Gastroesophageal sphincter (tissue), 4 donors: ENCODE results near the gene BLZF1. TPM values are rescaled to one million over a fixed set of nuclear protein-coding genes. Genes with fewer than 3 reads are reported as not detected.

Experiments
- ATAC-seq: fragments of 150-250 bp; one replicate; pipeline ENCODE4 v1.9.1; 2016; ENCODE audit warnings: mild to moderate bottlenecking, moderate library complexity
- H3K27ac ChIP-seq, 4 donors: fragments of 200-600 bp; sonication (generic) in 3 of 4; 1 replicate in 3 of 4; 2 replicates in 1 of 4; pipeline ENCODE4 v1.5.1; 2016 to 2019
- H3K27me3 ChIP-seq: fragments of 200-600 bp; sonication (generic); one replicate; pipeline ENCODE4 v1.5.1; 2019
- H3K36me3 ChIP-seq, 2 donors: fragments of 200-600 bp; sonication (generic); one replicate each; pipeline ENCODE4 v1.5.1; 2019; ENCODE audit warnings: control low read depth in 1 of 2
- H3K4me1 ChIP-seq, 3 donors: fragments of 200-600 bp; sonication (generic); 1 replicate in 2 of 3; 2 replicates in 1 of 3; pipeline ENCODE4 v1.5.1; 2016 to 2019; ENCODE audit warnings: control low read depth in 2 of 3
- H3K4me3 ChIP-seq, 2 donors: fragments of 200-600 bp; sonication (generic); one replicate each; pipeline ENCODE4 v1.5.1; 2019; ENCODE audit warnings: mild to moderate bottlenecking in 1 of 2, moderate library complexity in 1 of 2
- H3K9me3 ChIP-seq, 3 donors: fragments of 200-600 bp; sonication (generic); one replicate each; pipeline ENCODE4 v1.5.1; 2017 to 2019; ENCODE audit warnings: control low read depth in 2 of 3
- EP300 ChIP-seq: sonication (generic); formaldehyde crosslinking; IDR thresholded peaks from one replicate; pipeline ENCODE4 v1.6.1; 2017; ENCODE audit warnings: antibody characterized with exemption, mild to moderate bottlenecking
- POLR2A ChIP-seq, 2 donors: fragments of 450-650 bp; IDR thresholded peaks; one replicate each; pipeline ENCODE4 v1.6.1; 2017; ENCODE audit warnings: antibody characterized with exemption in 2 of 2, mild to moderate bottlenecking in 2 of 2, moderate library complexity in 1 of 2
- POLR2AphosphoS5 ChIP-seq: sonication (generic); formaldehyde crosslinking; IDR thresholded peaks from one replicate; pipeline ENCODE4 v1.6.1; 2017; ENCODE audit warnings: antibody characterized with exemption
- WGBS, 2 donors: methylation state at CpG; one replicate each; pipeline ENCODE4 v1.1.5; 2018; ENCODE audit warnings: low coverage in 1 of 2; 5-methylcytosine and 5-hydroxymethylcytosine counted together
- total RNA-seq, 4 donors: library from RNA; depleted of rRNA; stranded (reverse); fragments of >200 nt; gene quantifications; one replicate each; pipeline ENCODE4 v1.1.0, GENCODE V29; 2016
- TF ChIP-seq, protein P1 (sequence below), 4 experiments: fragments of 200-600 bp in 2 of 4; fragments of 450-650 bp in 2 of 4; sonication (generic) in 1 of 4; IDR thresholded peaks; one replicate each; pipeline ENCODE4 v1.5.1; 2017 to 2019; ENCODE audit warnings: antibody characterized with exemption in 4 of 4, mild to moderate bottlenecking in 2 of 4, moderate library complexity in 2 of 4

The BLZF1 gene
- total RNA-seq, 4 donors from 2014 or later = 36.5 to 46.9 (median 37.3) TPM

DNA sequence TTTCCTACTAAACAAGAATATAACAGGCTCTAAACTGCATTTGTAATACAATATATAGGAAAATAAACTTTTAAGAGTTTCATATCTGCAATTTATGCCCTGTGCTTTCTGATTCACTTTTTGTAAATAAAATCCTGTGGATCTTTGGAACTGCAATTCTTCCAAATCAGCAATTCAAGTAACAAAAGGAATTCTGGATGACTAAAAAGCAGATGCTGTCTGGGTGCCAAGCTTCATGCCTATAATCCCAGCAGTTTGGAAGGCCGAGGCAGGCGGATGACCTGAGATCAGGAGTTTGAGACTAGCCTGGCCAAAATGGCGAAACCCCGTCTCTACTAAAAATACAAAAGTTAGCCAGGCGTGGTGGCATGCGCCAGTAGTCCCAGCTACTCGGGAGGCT, 6.7 kb upstream of the BLZF1 start:
- Histone ChIP-seq H3K4me1 (peaks cover 0 to 4% (median under 1%) of the 10 kb centered on the region in 3 donors), H3K27ac (no peak overlapping the region), H3K36me3 (no peaks in the 10 kb centered on the region), H3K27me3 (no peaks in the 10 kb centered on the region), H3K9me3 (no peaks in the 10 kb centered on the region), H3K4me3 (no peak overlapping the region)
- ATAC-seq = no peak
- TF ChIP-seq POLR2AphosphoS5 = no peak
- TF ChIP-seq, protein P1, sequence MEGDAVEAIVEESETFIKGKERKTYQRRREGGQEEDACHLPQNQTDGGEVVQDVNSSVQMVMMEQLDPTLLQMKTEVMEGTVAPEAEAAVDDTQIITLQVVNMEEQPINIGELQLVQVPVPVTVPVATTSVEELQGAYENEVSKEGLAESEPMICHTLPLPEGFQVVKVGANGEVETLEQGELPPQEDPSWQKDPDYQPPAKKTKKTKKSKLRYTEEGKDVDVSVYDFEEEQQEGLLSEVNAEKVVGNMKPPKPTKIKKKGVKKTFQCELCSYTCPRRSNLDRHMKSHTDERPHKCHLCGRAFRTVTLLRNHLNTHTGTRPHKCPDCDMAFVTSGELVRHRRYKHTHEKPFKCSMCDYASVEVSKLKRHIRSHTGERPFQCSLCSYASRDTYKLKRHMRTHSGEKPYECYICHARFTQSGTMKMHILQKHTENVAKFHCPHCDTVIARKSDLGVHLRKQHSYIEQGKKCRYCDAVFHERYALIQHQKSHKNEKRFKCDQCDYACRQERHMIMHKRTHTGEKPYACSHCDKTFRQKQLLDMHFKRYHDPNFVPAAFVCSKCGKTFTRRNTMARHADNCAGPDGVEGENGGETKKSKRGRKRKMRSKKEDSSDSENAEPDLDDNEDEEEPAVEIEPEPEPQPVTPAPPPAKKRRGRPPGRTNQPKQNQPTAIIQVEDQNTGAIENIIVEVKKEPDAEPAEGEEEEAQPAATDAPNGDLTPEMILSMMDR (IDR thresholded peaks at IDR 0.05) = no peak
- no peak for TF ChIP-seq POLR2A (IDR thresholded peaks at IDR 0.05)
- TF ChIP-seq EP300 = no peak
- 83% methylated on average over 2 to 5 of the region's 7 CpGs for WGBS, 2 donors

DNA sequence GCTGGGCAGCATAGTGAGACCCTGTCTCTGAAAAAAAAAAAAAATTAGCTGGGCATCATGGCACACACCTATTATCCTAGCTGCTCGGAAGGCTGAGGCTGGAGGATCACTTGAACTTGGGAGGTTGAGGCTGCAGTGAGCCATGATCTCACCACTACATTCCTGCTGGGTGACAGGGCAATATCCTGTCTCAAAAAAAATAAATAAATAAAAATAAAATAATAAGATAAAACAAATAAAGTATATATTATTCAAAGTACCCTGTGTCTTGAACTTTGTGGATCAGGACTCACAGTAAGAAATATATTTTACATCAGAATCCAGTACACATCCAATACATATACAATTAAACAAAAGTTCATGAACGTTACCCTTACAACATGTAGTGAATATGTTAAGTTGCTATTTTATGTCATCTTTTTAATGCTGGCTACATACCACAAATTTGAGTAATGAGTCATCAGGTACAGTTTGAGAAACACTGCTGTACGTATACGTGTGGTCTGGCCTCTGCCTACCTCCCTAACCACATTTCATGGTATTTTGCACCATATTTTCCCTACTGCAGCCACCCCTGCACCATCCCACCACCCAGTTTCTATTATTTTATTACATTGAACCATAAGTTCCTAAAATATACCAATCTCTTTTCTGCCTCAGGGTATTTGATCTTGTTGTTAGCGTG, 4.8 kb upstream of the BLZF1 start:
- no peaks in the 10 kb centered on the region for H3K27me3 ChIP-seq
- TF ChIP-seq, protein P1 (IDR thresholded peaks at IDR 0.05) = no peak
- TF ChIP-seq EP300 = no peak
- TF ChIP-seq POLR2AphosphoS5 = no peak
- no peak for TF ChIP-seq POLR2A (IDR thresholded peaks at IDR 0.05)
- H3K36me3 ChIP-seq = no peaks in the 10 kb centered on the region
- peaks cover 3 to 15% (median 9%) of the 10 kb centered on the region in 3 donors for H3K4me1 ChIP-seq
- 89 to 91% methylated on average over 4 to 5 of the region's 5 CpGs for WGBS, 2 donors
- no peak for ATAC-seq
- no peak overlapping the region for H3K27ac ChIP-seq
- no peak overlapping the region for H3K4me3 ChIP-seq
- H3K9me3 ChIP-seq = no peaks in the 10 kb centered on the region

DNA sequence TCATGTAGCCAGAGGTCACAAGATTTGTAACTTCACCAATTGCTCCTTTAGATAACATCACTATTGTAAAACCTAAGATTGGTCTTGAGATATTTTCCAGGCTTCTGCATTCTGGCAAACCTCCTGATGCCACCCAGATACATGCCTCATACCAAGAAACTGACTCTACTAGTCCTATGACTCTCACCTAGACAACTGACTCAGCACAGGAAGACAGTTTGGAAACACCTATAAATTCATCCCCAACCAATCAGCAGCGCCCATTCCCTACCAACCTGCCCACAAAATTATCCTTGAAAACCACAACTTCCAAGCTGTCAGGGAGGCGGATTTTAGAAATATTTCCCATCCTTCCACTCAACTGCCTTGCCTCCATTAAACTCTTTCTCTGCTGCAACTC, 3.0 kb upstream of the BLZF1 start:
- 100% methylated on average over 2 of the region's 2 CpGs; no CpG with 5 or more reads in 1 of the 2 donors for WGBS, 2 donors
- Histone ChIP-seq H3K4me3 (no peak overlapping the region), H3K9me3 (no peaks in the 10 kb centered on the region), H3K27ac (no peak overlapping the region), H3K36me3 (peaks cover 0 to 3% of the 10 kb centered on the region in 2 donors), H3K4me1 (peaks cover 10 to 30% (median 15%) of the 10 kb centered on the region in 3 donors), H3K27me3 (no peaks in the 10 kb centered on the region)
- ATAC-seq = no peak
- no peak for TF ChIP-seq EP300
- TF ChIP-seq, protein P1 (IDR thresholded peaks at IDR 0.05) = no peak
- TF ChIP-seq POLR2A (IDR thresholded peaks at IDR 0.05) = no peak
- TF ChIP-seq POLR2AphosphoS5 = no peak

DNA sequence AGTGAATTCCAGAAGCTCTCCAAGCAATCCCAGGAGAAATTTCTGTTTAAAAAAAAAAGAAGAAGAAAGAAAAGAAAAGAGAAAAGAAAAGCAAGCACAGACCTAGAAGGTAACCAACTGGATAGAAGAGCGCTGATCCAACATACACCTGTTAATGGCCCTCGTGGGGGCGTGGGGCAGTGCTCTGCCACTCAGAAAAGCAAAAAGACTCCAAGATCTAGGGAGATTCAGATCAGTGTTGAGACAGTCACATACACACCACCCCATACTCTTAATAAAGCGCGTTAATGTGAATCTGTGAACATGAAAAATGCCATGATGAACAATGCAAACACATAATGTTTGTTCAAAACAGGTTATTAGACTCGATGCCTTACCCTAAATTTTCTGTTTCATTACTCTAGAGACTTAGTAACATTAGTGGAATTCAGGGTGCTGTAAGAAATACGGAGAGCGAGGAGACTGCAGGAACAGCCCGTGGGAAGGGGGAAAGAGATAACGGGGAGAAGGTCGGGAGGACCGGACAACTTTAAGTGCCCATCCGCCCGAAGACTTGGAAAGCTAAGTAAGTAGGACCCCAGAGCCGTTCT, 804 bp upstream of the BLZF1 start:
- peak; percentile 5 for ATAC-seq

DNA sequence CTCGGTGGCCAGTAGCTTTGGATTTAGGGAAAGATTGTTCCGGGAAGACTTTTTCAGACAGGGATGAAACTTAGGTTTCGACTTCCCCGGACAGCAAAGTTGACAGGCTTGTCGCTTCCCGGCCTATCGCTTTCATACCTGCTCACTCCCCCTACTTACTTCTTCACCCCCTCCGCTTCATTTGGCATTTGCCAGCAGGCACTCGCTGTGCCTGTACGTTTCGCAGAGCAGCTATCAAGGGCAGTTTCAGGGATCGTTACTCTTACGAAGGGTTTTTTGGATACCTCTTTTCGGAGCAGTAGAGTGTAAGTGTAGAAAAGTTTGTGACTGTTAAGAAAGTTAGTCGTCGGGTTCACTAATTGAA, 393 bp downstream of the BLZF1 start:
- H3K4me3 ChIP-seq = peak overlapping the region; percentile 66 to 100
- H3K4me1 ChIP-seq = peaks cover 10 to 41% (median 15%) of the 10 kb centered on the region in 3 donors
- ATAC-seq = no peak
- H3K36me3 ChIP-seq = peaks cover 7 to 36% of the 10 kb centered on the region in 2 donors
- no peaks in the 10 kb centered on the region for H3K9me3 ChIP-seq
- WGBS, 2 donors = 0% methylated on average over 10 to 16 of the region's 16 CpGs
- peak overlapping the region; percentile 82 to 85 (median 83) for H3K27ac ChIP-seq
- no peaks in the 10 kb centered on the region for H3K27me3 ChIP-seq
- no peak for TF ChIP-seq POLR2A (IDR thresholded peaks at IDR 0.05)
- TF ChIP-seq, protein P1 (IDR thresholded peaks at IDR 0.05) = no peak
- no peak for TF ChIP-seq EP300
- no peak for TF ChIP-seq POLR2AphosphoS5

More for the DNA sequence above, 804 bp upstream of the BLZF1 start:
- Histone ChIP-seq H3K27ac (peak overlapping the region; percentile 76 to 83 (median 82)), H3K4me1 (peaks cover 10 to 41% (median 15%) of the 10 kb centered on the region in 3 donors), H3K9me3 (no peaks in the 10 kb centered on the region), H3K27me3 (no peaks in the 10 kb centered on the region), H3K4me3 (peak overlapping the region; percentile 66 to 100), H3K36me3 (peaks cover 7 to 24% of the 10 kb centered on the region in 2 donors)
- no peak for TF ChIP-seq EP300
- 5 to 6% methylated on average over 8 to 15 of the region's 15 CpGs for WGBS, 2 donors
